ENCODE results near the gene SPEM1.

- TF ChIP-seq, protein P1, sequence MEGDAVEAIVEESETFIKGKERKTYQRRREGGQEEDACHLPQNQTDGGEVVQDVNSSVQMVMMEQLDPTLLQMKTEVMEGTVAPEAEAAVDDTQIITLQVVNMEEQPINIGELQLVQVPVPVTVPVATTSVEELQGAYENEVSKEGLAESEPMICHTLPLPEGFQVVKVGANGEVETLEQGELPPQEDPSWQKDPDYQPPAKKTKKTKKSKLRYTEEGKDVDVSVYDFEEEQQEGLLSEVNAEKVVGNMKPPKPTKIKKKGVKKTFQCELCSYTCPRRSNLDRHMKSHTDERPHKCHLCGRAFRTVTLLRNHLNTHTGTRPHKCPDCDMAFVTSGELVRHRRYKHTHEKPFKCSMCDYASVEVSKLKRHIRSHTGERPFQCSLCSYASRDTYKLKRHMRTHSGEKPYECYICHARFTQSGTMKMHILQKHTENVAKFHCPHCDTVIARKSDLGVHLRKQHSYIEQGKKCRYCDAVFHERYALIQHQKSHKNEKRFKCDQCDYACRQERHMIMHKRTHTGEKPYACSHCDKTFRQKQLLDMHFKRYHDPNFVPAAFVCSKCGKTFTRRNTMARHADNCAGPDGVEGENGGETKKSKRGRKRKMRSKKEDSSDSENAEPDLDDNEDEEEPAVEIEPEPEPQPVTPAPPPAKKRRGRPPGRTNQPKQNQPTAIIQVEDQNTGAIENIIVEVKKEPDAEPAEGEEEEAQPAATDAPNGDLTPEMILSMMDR (IDR thresholded peaks at IDR 0.05): no peak
- TF ChIP-seq POLR2A (IDR thresholded peaks at IDR 0.05): no peak
Observed at GRCh38 chr17:7419819-7420610, at the start of gene SPEM1.

Data from prostate gland (tissue), 2 donors.